ENCODE measurements around the gene NLGN1.

DNA sequence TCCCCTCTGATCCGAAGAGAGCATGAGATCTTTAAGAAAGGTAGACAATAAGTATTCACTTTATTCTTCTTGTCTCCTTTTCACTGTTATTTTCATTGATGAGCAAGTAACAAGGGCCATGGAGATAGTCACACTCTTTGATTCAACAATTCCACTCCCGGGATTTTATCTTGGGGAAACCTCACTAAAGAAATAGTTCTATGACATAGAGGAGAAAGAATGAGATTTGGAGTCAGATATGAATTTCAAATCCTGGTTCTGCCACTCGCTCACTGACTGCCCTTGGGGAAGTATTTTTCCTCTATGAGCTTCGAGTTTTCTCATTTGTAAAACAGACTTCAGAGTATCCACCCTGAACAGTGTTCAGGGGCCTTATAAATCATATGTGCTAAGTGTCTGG is 514.6 kb downstream of the NLGN1 start:
- TF ChIP-seq, protein P1, sequence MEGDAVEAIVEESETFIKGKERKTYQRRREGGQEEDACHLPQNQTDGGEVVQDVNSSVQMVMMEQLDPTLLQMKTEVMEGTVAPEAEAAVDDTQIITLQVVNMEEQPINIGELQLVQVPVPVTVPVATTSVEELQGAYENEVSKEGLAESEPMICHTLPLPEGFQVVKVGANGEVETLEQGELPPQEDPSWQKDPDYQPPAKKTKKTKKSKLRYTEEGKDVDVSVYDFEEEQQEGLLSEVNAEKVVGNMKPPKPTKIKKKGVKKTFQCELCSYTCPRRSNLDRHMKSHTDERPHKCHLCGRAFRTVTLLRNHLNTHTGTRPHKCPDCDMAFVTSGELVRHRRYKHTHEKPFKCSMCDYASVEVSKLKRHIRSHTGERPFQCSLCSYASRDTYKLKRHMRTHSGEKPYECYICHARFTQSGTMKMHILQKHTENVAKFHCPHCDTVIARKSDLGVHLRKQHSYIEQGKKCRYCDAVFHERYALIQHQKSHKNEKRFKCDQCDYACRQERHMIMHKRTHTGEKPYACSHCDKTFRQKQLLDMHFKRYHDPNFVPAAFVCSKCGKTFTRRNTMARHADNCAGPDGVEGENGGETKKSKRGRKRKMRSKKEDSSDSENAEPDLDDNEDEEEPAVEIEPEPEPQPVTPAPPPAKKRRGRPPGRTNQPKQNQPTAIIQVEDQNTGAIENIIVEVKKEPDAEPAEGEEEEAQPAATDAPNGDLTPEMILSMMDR (IDR thresholded peaks at IDR 0.05; ENCODE audit: poor library complexity): no peak
- TF ChIP-seq EZH2 (IDR thresholded peaks at IDR 0.05; ENCODE audit: borderline replicate concordance): no peak

Measured in hepatocyte (in vitro differentiated cells).